ENCODE measurements around the gene DNMBP.
"Not testable (repeated sequence)": the region's sequence is repeated elsewhere in the genome, so short reads cannot be mapped to it uniquely, and the experiment has no call there.

Gene DNMBP

GRCh38 chr10:99983280-99983988 is 26.3 kb downstream of the DNMBP start:
- DNase-seq, result no peak

- DNase-seq, result no peak
These were observed 27.0 kb downstream of the DNMBP start for GRCh38 chr10:99982728-99983127.

- DNase-seq, result no peak
These were observed 28.1 kb downstream of the DNMBP start for GRCh38 chr10:99981581-99982199.

GRCh38 chr10:99979066-99979685 is 30.6 kb downstream of the DNMBP start:
- DNase-seq, result no peak

GRCh38 chr10:99977916-99978315 is 31.8 kb downstream of the DNMBP start:
- no peak for DNase-seq

GRCh38 chr10:99976886-99977665 is 32.7 kb downstream of the DNMBP start:
- no peak for DNase-seq

- no peak for DNase-seq
These were observed 33.6 kb downstream of the DNMBP start for GRCh38 chr10:99975942-99976809.

- DNase-seq, result no peak
These were observed 34.5 kb downstream of the DNMBP start for GRCh38 chr10:99975106-99975829.

- no peak for DNase-seq
These were observed 36.6 kb downstream of the DNMBP start for GRCh38 chr10:99973190-99973589.

GRCh38 chr10:99967961-99968360 is 41.8 kb downstream of the DNMBP start:
- DNase-seq, result no peak

- DNase-seq, result no peak
These were observed 43.4 kb downstream of the DNMBP start for GRCh38 chr10:99966306-99966705.

- DNase-seq, result no peak
These were observed 44.0 kb downstream of the DNMBP start for GRCh38 chr10:99965700-99966099.

GRCh38 chr10:99964791-99965190 is 45.0 kb downstream of the DNMBP start:
- DNase-seq, result no peak

GRCh38 chr10:99963467-99964165 is 46.1 kb downstream of the DNMBP start:
- not testable (repeated sequence) for DNase-seq

- no peak for DNase-seq
These were observed 50.9 kb downstream of the DNMBP start for GRCh38 chr10:99958806-99959205.

- no peak for DNase-seq
These were observed 51.4 kb downstream of the DNMBP start for GRCh38 chr10:99958302-99958701.

- DNase-seq, result not testable (repeated sequence)
These were observed 56.2 kb downstream of the DNMBP start for GRCh38 chr10:99953510-99953909.

- DNase-seq, result no peak
These were observed 56.9 kb downstream of the DNMBP start for GRCh38 chr10:99952799-99953198.

GRCh38 chr10:99946051-99946450 is 63.7 kb downstream of the DNMBP start:
- DNase-seq, result not testable (repeated sequence)

GRCh38 chr10:99945263-99945662 is 64.5 kb downstream of the DNMBP start:
- DNase-seq, result no peak

- no peak for DNase-seq
These were observed 64.9 kb downstream of the DNMBP start for GRCh38 chr10:99944860-99945259.
